Activated effector memory CD4-positive, alpha-beta T cell treated with anti-CD3 and anti-CD28 coated beads, Interleukin-2, amount 50 U/mL, for 16 hours (primary cell): ENCODE data around the gene CRTC3.
"Not testable (repeated sequence)": the region's sequence is repeated elsewhere in the genome, so short reads cannot be mapped to it uniquely, and the experiment has no call there.

Experiments used
- DNase-seq: peaks from one replicate; pipeline ENCODE4 v3.0.0-alpha.2; 2020

Gene CRTC3

GRCh38 chr15:90523373-90523772 is 6.3 kb upstream of the CRTC3 start:
- DNase-seq, result no peak

GRCh38 chr15:90524018-90524803 is 5.5 kb upstream of the CRTC3 start:
- DNase-seq, result not testable (repeated sequence)

DNA sequence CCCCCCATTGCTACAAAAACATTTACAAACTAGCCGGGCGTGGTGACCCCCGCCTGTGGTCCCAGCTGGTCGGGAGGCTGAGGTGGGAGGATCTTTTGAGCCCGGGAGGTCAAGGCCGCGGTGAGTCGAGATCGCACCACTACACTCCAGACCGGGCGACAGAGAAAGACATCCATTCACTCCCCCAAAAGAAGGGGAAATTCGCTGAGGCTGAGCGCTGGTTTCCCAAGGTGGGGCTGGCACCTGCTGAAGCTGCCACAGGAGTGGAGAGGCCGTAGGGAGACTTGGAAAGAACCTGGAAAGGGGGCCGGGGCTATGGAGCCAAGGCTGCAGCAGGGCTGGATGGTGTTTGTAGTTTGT is 732 bp upstream of the CRTC3 start:
- DNase-seq, result no peak

DNA sequence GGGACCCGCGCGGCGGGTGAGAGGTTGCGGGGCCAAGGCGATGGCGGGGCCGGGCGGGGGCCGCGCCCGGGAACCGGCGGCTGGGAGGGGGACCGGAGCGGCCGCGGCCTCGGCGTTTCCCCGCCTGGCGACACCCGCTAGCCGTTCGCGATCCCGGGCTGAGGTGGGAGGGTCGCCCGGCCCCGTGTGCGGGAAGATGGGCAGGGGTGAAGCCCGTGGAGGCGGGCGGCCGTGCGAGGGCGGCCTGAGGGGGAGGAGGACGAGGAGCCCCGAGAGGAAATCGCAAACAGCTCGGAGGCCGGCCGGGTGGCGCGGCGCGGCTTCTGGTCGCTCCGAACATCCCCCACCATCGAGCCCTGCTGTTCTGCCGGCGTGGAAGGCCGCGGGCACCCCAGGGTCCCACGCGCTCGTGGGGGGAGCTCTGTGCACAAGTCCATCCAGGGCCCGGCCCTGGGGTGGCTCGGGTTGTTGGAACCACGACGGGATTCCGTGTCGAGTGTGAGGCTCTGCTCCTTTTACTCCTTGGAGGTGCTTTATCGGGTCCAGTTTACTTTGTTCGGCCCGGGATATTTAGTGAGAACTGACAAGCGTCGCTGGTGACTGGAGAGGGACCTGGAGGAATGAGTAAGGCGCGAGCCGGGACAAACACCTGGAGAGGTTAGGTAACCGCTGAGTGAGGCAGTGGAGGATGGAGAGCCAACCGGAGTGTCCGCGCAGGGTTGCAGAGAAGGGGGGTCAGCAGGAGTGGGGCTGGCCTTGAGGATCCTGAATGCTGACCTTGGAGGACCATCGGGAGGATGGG is 728 bp downstream of the CRTC3 start:
- peak; percentile 81 for DNase-seq

GRCh38 chr15:90531147-90531546 is 1.4 kb downstream of the CRTC3 start:
- DNase-seq, result no peak

- DNase-seq, result no peak
Observed at GRCh38 chr15:90535254-90535653, 5.5 kb downstream of the CRTC3 start.

DNA sequence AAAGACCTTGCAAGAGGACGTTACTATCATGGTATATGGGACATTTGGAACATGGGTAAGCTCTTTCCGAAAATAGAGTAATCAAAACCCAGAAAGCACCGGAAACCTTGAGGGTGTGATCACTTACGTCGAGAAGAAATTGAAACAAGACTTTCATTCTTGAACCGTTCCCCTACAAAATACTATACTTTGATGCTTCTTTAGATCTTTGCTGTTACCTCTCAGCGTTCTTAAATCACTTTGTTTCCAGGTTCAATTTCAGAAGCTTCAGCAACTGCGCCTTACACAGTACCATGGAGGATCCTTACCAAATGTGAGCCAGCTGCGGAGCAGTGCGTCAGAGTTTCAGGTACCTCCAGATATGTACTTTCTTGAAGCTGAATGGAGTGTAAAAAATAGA is 10.1 kb downstream of the CRTC3 start:
- DNase-seq, result peak; percentile 73

GRCh38 chr15:90540768-90541167 is 11.0 kb downstream of the CRTC3 start:
- DNase-seq, result no peak

DNA sequence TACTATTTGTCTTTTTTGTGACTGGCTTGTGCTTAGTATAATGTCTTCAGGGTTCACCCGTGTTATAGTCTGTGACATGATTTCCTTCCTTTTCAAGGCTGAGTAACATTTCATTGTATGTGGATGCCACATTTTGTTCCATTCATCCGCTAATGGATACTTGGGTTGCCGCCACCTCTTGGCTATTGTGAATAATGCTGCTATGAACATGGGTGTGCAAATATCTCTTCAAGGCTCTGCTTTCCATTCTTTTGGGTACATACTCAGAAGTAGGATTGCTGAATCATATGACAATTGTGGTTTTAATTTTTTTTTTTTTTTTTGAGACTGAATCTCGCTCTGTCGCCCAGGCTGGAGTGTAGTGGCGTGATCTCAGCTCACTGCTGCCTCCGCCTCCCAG is 15.4 kb downstream of the CRTC3 start:
- no peak for DNase-seq

- no peak for DNase-seq
Observed at GRCh38 chr15:90547540-90547939, 17.8 kb downstream of the CRTC3 start.

- no peak for DNase-seq
Observed at GRCh38 chr15:90550919-90551318, 21.2 kb downstream of the CRTC3 start.

DNA sequence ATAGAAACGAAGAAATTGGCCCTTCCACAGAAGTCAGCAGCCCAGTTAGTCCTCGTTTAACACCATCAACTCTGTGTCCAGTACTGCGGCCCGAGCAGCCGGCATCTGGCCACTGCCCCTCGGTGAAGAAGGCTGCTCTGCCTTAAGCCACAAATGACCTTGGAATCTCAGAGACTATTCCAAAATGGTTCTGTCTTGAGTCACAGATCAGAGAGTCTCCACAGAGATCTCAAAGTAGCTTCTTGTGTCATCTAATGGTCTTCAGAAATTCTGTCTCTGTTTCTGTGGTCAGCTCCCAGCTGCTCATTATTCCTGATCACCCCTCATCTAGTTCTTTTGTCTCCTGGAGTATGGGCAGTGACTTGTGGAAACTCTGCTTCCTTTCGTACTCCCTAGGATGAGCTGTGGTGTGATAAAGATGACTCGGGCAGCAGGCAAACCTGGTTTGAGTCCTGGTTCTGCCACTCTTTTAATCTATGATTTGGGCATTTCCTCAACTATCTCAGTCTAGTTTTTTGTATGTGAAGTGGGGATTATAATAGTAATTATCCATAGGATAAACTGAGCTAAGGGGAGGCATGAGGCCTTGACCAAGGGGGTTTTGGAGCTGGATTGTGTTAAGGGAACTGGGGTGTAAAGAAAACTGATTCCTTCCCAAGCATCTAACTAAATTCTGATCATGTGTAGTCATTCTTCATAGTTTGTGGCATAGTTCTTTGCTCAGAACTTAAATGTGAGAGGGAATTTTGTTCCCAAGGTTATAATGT is 22.6 kb downstream of the CRTC3 start:
- no peak for DNase-seq

GRCh38 chr15:90552929-90553211 is 23.1 kb downstream of the CRTC3 start:
- no peak for DNase-seq

DNA sequence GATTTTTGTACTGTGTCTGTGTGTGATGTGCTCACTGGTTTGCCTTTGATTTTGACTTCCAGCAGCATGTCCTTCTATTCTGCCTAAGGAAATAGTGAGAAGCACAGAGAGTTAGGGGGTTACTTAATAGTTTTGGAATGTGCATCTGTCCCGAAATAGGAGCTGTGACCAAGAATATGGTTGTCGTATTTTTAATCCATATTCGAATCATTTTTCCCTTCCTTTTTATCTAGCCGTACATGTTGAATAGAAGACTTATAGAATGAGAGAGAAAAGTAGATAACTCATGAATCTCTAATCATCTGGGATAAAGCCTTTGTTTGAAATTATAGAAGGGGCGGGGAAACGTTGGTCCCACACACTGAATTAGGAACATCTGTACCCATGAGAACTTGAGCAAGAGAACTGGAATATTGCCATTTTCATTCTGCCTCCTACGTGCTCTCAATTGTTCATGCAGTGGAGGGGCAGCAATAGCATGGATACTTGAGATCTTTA is 23.6 kb downstream of the CRTC3 start:
- DNase-seq, result no peak

DNA sequence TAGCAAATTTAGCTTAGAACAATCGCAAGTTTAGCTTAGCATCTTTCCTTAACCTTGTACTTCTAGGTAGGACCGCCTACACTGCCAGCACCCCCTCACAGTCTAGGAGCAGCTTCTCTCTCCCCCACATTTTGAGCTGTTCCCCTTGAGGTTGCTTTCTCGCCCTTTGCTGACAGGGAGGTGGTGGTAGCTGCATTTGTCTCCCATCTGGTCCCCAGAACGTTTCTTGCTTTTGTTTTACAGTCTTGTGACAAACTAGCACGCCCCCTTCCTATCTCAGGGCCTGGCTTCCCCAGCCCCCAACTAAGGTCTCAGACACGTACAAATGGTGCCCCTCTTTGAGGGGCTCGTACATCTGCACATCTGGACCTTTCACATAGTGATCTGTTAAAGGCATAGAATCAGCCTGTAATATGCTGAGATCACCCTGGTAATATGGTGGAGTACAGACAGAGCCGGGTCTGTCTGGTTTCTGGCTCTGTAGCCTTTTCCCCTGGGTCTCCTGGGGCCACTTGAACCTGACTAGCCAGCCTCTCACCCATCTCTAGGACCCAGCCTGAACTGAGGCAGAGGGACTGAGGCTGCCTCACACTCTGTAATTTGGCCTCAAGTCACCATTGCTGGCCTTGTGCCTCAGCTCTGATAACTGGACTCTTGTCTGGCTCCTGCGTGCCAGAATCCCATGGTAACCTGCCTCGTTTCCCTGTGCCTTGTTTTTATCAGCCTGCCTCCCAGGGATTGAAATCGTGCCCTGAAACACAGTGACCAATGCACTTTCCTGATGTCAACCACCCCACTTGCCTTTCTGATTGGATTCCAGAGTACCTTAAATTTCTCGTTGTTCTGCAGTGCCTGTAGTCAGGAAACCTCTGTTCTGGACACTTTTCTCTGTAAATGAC is 27.7 kb downstream of the CRTC3 start:
- no peak for DNase-seq

GRCh38 chr15:90558171-90558573 is 28.4 kb downstream of the CRTC3 start:
- DNase-seq, result no peak

DNA sequence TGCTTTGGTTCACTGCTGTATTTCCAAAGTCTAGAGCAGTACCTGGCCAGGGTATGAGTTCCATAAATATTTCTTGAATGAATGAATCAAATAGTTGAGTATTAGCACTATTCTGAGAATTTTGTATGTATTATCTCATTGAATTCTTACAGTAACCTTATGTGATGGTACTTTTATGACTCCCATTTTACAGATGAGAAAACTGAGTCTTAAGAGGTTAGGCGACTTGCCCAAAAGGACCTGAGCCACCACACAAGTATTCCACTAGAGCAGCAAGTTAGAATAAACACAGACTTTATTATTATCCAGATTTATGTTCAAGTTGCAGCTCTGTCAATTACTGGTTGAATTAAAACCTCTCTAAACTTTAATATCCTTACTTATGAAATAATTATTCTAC is 29.4 kb downstream of the CRTC3 start:
- no peak for DNase-seq

GRCh38 chr15:90560229-90560776 is 30.6 kb downstream of the CRTC3 start:
- DNase-seq, result no peak

GRCh38 chr15:90561344-90562244 is 31.9 kb downstream of the CRTC3 start:
- no peak for DNase-seq

DNA sequence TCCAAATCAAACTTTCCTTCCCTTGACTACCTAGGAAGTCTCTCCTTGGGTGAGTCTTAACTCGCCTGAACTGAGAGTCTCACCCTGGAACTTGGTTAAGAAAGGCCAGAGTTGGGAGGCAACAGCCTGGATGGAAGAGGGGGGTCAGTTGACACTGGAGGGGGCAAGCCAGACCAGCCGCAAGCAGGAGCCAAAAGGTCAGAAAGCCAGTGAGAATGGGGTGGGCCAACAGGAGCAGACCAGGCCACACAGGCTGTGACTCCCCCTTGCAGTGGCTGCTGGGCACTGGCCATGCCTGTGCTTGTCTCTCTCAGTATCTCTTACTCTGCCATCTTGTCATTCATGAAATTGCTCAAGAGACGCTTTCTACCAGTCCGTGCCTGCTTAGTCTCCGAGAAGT is 32.9 kb downstream of the CRTC3 start:
- no peak for DNase-seq

DNA sequence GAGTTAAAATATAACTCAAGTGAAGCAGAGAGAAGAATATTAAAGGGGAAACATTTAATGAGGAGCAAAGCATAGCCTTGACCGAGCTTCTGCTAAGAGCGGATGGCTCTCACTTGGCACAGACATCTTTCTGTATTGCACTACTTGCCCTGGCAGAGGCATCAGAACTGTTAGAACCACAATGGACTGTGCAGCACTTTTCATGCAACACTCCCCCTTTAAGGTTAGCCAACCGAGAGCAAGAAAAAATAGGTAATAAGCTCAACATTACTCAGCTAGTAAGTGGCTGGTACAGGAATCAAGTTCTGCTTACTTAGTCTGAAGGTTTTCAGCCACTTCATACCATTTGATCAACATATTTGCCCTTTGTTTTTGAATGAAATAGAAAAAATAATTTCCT is 33.7 kb downstream of the CRTC3 start:
- no peak for DNase-seq
